ENCODE measurements around the gene EIF4G3. TPM values are rescaled to one million over a fixed set of nuclear protein-coding genes. Genes with fewer than 3 reads are reported as not detected.

EIF4G3 gene
- total RNA-seq, 4 donors from 2014 or later = 28.3 to 55.5 (median 35.5) TPM

DNA sequence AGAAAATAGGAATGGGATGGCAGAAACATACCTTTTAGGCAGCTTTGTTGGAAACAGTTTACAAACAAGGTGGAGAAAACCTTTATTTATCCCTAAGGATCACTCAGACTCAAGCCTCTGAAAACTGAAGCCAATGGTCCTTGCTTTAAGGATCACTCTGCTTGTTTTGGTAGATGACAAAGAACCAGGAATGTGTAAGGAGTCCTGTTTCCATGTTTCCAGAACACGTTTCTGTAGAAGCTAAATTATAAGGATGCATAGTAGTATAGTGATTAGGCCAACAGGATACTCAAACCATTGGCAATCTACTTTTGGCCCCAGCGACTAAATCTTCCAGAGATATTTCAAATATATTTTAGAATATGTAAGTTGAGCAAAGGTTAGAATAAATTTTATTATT, 240.5 kb downstream of the EIF4G3 start:
- WGBS, 2 donors = 81 to 94% methylated on average over 2 of the region's 2 CpGs

DNA sequence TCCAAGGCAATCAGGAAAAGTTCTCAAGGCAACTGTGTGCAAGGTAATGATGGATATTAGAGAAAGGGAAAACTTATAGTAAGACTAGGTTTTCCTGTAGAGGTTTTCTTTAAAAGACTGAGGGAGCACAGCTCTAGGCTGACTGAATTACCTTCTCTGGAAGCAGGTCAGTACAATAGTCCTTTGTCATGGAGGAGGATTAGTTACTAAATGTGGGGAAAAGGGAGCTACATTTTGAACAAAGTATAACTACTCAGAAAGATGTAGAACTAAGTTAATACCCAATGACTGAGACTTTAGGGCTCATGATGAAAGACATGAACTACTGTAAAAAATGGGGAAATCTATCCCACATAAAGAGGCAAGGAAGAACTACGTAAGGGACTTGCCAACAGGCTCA, 241.0 kb downstream of the EIF4G3 start:
- Histone ChIP-seq H3K4me1 (no peaks in the 10 kb centered on the region), H3K27me3 (no peaks in the 10 kb centered on the region), H3K27ac (no peak overlapping the region), H3K36me3 (peaks cover 0 to 30% (median 0%) of the 10 kb centered on the region in 3 donors), H3K4me3 (no peak overlapping the region), H3K9me3 (no peaks in the 10 kb centered on the region)
- intact Hi-C loops (cut with DNase I) = no loop called here
- TF ChIP-seq, protein P1, sequence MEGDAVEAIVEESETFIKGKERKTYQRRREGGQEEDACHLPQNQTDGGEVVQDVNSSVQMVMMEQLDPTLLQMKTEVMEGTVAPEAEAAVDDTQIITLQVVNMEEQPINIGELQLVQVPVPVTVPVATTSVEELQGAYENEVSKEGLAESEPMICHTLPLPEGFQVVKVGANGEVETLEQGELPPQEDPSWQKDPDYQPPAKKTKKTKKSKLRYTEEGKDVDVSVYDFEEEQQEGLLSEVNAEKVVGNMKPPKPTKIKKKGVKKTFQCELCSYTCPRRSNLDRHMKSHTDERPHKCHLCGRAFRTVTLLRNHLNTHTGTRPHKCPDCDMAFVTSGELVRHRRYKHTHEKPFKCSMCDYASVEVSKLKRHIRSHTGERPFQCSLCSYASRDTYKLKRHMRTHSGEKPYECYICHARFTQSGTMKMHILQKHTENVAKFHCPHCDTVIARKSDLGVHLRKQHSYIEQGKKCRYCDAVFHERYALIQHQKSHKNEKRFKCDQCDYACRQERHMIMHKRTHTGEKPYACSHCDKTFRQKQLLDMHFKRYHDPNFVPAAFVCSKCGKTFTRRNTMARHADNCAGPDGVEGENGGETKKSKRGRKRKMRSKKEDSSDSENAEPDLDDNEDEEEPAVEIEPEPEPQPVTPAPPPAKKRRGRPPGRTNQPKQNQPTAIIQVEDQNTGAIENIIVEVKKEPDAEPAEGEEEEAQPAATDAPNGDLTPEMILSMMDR (IDR thresholded peaks at IDR 0.05) = no peak
- TF ChIP-seq POLR2A (IDR thresholded peaks at IDR 0.05) = no peak
- WGBS, 2 donors = 85 to 93% methylated on average over 1 of the region's 1 CpG
- DNase-seq = no peak

More for the DNA sequence above, 240.5 kb downstream of the EIF4G3 start:
- Histone ChIP-seq H3K4me1 (no peaks in the 10 kb centered on the region), H3K27ac (no peak overlapping the region), H3K9me3 (no peaks in the 10 kb centered on the region), H3K27me3 (no peaks in the 10 kb centered on the region), H3K36me3 (peaks cover 0 to 32% (median 0%) of the 10 kb centered on the region in 3 donors), H3K4me3 (no peak overlapping the region)
- DNase-seq = no peak
- TF ChIP-seq POLR2A (IDR thresholded peaks at IDR 0.05) = no peak
- TF ChIP-seq, protein P1 (IDR thresholded peaks at IDR 0.05) = no peak
- intact Hi-C loops (cut with DNase I) = no loop called here

DNA sequence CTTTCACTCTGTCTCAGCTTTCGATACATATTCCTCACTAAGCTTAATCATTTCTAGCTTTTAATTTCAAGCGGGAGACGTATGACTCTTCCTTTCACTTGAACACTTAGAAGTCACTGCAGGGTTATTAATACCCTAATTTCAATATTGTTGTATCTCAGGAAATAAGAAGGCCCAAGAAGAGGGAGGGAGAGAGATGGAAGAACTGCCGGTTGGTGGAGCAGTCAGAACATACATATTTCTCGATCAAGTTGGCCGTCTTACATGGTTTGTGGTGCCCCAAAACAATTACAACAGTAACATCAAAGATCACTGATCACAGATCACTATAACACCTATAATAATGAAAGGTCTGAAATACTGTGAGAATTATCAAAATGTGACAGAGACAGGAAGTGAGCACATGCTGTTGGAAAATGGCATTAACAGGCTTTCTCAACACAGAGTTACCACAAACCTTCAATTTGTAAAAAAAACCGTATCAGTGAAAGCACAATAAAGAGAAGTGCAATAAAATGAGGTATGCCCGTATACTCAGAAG, 244.2 kb downstream of the EIF4G3 start:
- H3K4me1 ChIP-seq = no peaks in the 10 kb centered on the region
- TF ChIP-seq, protein P1 (IDR thresholded peaks at IDR 0.05) = no peak
- TF ChIP-seq POLR2A (IDR thresholded peaks at IDR 0.05) = no peak
- 63 to 77% methylated on average over 8 of the region's 8 CpGs for WGBS, 2 donors

DNA sequence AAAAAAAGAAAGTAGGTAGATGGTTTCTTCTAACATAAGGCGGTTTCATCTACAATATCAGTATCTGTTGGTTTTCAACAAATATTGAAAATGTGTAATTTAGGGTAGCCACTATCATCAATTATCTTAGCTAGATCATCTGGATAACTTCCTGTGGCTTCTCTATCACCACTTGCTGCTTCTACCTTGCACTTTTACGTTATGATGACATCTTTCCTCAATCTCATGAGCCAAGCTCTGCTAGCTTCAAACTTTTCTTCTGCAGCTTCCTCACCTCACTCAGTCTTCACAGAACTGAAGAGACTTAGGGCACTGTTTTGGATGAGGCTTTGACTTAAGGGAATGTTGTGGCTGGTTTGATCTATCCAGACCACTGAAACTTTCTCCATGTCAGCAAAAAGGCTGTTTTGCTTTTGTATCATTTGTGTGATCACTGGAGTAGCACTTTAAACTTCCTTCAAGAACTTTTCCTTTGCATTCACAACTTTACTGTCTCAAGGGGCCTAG, 244.7 kb downstream of the EIF4G3 start:
- 73 to 81% methylated on average over 2 of the region's 2 CpGs for WGBS, 2 donors
- no peak overlapping the region for H3K27ac ChIP-seq
- no peak for DNase-seq
- H3K9me3 ChIP-seq = no peaks in the 10 kb centered on the region
- H3K4me3 ChIP-seq = no peak overlapping the region
- H3K36me3 ChIP-seq = peaks cover 0 to 30% (median 0%) of the 10 kb centered on the region in 3 donors
- intact Hi-C loops (cut with DNase I) = no loop called here
- no peaks in the 10 kb centered on the region for H3K27me3 ChIP-seq
- no peak for TF ChIP-seq POLR2A (IDR thresholded peaks at IDR 0.05)
- TF ChIP-seq, protein P1 (IDR thresholded peaks at IDR 0.05) = no peak
- H3K4me1 ChIP-seq = no peaks in the 10 kb centered on the region

More for the DNA sequence above, 244.2 kb downstream of the EIF4G3 start:
- no peak for DNase-seq
- Histone ChIP-seq H3K9me3 (no peaks in the 10 kb centered on the region), H3K27me3 (no peaks in the 10 kb centered on the region), H3K27ac (no peak overlapping the region), H3K4me3 (no peak overlapping the region), H3K36me3 (peaks cover 0 to 30% (median 0%) of the 10 kb centered on the region in 3 donors)
- intact Hi-C loops (cut with DNase I) = no loop called here

DNA sequence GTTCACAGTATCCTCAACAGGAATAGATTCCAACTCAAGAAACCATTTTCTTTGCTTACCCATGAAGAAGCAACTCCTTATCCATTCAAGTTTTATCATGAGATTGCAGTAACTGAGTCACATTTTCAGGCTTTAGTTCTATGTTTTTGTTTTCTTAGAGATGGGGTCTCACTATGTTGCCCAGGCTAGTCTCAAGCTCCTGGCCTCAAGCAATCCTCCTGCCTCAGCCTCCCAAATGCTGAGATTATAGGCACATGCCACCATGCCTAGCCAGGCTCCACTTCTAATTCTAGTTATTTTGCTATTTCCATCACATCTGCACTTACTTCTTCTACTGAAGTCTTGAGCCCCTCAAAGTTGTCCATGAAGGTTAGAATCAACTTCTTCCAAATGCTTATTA, 246.3 kb downstream of the EIF4G3 start:
- Histone ChIP-seq H3K36me3 (peaks cover 0 to 30% (median 0%) of the 10 kb centered on the region in 3 donors), H3K9me3 (no peaks in the 10 kb centered on the region), H3K27ac (no peak overlapping the region), H3K4me1 (no peaks in the 10 kb centered on the region), H3K4me3 (no peak overlapping the region), H3K27me3 (no peaks in the 10 kb centered on the region)
- no peak for TF ChIP-seq POLR2A (IDR thresholded peaks at IDR 0.05)
- TF ChIP-seq, protein P1 (IDR thresholded peaks at IDR 0.05) = no peak
- intact Hi-C loops (cut with DNase I) = no loop called here
- no peak for DNase-seq

Data from esophagus squamous epithelium (tissue), 5 donors.